NCI-H2107 treated with DMSO at 0.1 percent for 48 hours (cell line): ENCODE data around the gene SMS.
"Not testable (repeated sequence)": the region's sequence is repeated elsewhere in the genome, so short reads cannot be mapped to it uniquely, and the experiment has no call there.

Experiments
- DNase-seq: peaks from one replicate; lab custom pipeline; 2025; ENCODE audit not compliant: unreplicated experiment; lab: John Stamatoyannopoulos, UW

Gene SMS

GRCh38 chrX:21949689-21950088 is 9.2 kb downstream of the SMS start:
- DNase-seq, result no peak

- DNase-seq, result not testable (repeated sequence)
Observed at GRCh38 chrX:21950557-21950956, 10.0 kb downstream of the SMS start.

- DNase-seq, result no peak
Observed at GRCh38 chrX:21952624-21953023, 12.1 kb downstream of the SMS start.

DNA sequence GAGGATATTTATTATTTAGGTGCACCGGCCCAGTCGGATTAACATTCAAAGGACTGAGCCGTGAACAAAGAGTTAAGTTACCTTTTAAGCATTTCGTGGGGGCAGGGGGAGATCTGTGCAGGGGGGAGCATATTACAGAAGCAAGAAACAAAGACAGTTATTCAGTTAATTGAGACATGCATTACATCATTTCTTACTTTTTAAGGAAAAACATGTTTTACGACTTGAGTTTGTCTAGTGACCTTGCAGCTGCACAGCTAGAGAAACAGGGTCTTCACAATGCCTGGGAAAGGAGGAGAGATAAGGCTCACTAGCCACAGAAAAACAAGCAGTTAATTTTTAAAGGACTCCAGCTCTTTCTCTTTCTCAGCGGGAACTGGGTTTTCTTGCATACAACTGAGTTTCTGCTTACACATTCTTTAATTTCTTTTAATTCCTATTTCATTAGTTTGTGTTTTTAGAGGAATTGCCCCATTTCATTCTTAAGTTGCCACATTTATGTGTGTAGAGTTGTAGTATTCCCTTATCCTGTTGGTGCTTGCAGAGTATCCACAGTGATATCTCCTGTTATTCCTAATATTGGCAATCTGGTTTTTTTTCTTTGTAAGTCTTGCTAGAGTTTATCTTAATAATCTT is 12.8 kb downstream of the SMS start:
- DNase-seq, result not testable (repeated sequence)

DNA sequence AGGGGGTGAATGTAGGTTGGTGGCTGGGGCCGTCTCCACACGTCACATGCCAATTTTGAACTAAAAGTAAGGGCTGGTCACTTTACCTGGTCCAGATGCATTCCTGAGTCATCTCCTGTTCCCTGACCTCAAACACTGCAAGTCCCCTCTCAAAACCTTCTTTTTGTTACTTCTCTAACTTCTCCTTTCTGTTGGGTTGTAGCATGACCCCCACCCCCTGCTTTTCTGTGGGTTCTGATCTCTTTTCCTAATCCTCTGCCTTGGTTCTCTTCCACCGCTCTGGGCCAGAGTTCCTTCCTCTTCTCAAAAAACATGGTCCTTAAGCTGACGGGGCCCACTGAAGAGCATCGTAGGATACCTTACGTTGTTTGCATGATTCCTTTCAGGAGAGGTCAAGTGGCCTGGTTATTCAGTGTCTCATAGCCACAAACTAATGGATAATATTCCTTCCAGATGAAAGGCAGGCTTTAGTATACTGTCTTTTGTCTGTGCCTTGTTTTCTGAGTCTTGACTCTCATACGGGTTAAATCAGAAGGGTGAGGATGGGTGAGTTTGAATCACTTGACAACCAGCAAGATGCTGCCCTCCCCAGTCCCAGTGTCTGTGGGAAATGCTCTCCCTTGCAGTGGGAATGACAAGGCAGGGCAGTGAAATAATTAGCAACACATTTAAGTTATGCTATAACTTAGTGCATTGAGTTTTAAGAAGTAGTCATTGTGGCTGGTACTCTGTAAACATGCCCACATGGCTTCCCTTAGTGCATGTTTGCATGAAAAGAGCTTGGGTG is 15.1 kb downstream of the SMS start:
- DNase-seq, result no peak

DNA sequence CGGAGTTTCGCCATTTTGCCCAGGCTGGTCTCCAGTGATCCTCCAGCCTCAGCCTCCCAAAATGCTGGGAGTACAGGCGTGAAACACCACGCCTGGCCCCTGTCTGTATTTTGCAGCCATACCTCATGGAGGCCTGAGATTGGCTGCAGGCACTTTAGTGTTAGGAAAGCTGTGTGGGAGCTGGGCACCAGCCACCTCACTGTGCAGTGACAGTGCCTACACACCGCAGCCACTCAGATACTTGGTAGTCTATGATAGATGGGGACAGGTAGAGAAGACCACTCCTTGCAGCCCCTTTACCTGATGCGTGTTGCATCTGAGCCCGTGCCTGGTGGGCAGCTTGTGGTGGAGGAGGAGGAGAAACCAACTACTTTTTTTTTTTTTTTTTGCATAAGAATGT is 16.3 kb downstream of the SMS start:
- no peak for DNase-seq

DNA sequence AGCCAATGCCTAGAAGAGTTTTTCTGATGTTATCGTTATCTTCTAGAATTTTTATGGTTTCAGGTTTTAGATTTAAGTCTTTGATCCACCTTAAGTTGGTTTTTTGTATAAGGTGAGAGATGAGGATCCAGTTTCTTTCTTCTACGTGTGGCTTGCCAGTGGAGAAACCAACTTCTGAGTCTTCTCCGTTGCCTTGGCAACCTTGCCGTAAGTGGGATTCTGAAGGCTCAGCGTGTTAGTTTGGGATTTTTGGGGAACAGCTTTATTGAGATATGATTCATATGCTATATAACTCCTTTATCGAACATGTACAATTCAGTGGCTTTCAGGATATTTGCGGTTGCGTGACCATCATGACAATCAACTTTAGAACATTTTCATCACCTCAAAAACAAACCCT is 17.7 kb downstream of the SMS start:
- no peak for DNase-seq

GRCh38 chrX:21958916-21959315 is 18.4 kb downstream of the SMS start:
- no peak for DNase-seq

DNA sequence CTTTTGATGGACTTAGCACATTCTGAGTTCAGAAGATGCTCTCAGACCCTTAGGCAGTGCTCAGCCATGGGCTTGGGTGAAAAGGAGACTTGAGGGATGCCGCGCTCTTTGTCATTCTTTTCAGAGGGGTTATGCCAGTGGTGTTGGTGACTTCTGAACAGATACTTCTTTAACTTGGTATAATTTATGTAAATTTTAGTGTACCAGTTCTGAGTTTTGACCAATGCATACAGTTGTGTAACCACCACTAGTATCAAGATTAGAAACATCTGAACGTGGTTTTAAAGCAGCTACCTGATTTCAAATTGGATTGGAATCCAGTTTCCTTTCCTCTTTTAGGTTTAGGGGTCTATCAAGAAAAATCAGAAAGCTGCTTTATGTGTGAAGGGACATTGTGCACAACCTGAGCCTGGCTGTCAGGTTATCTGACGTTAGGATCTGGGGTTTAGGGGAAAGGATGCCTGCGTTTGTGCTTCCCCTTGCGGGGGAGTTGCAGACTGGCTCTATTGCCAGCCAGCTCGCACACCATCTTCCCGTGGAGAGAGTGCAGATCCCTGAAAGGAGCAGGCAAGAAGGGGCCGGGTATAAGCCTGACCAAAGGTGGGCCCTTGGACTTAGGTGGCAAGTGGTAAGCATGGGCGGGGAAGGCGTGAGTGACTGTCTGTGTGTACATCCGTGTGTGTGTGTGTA is 19.0 kb downstream of the SMS start:
- DNase-seq, result no peak

GRCh38 chrX:21960569-21961541 is 20.3 kb downstream of the SMS start:
- DNase-seq, result no peak

- no peak for DNase-seq
Observed at GRCh38 chrX:21962361-21962760, 21.9 kb downstream of the SMS start.

DNA sequence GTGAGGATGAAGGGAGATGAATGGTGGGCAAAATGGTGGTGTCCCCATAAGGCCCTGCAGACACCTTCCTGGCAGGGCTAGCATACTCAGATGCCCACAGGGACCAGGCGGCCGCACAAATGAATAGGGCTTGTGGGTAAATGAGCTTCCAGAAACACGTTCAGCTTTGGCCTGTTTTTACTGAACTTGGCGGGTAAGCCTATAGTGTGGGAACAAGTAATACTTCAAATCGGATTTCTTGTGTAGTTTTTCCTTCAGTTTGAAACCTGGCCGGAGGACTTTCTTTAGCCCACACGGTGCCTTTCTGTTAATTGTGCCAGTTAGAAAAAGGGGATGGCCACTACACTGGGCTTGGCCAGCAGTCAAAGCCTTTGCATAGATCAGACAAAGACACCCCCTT is 22.8 kb downstream of the SMS start:
- DNase-seq, result no peak

GRCh38 chrX:21963731-21964405 is 23.4 kb downstream of the SMS start:
- no peak for DNase-seq

GRCh38 chrX:21966866-21967265 is 26.4 kb downstream of the SMS start:
- DNase-seq, result no peak

GRCh38 chrX:21968333-21968732 is 27.8 kb downstream of the SMS start:
- no peak for DNase-seq

GRCh38 chrX:21970326-21970725 is 29.8 kb downstream of the SMS start:
- DNase-seq, result no peak

- DNase-seq, result no peak
Observed at GRCh38 chrX:21972046-21972445, 31.5 kb downstream of the SMS start.

GRCh38 chrX:21972721-21973120 is 32.2 kb downstream of the SMS start:
- DNase-seq, result no peak

DNA sequence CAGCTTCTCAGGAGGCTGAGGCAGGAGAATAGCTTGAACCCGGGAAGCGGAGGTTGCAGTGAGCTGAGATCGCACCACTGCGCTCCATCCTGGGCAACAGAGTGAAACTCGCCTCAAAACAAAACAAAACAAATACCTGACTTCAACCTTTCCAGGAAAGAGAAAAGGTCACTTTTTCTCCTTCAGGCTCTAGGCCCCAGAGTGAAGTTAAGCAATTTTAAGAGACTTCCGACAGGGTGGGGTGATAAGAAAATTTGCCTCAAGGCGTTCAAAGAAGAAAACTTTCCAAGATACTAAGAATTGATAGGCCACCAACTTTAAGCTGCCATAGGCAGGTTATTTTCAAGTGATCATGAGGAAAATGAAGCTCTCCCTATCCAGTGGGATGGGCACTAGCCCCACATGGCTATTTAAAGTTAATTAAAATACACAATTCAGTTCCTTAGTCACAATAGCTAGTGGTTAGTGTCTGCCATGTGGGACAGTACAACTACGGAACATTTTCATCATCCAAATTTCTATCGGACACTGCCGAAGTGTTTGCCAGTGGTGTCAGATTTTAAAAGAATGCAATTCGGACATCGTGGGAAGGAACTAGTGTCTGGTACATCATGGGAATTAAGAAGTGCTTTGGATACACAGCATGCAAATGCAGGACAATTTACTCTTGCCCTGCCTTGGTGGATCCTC is 33.0 kb downstream of the SMS start:
- DNase-seq, result no peak

DNA sequence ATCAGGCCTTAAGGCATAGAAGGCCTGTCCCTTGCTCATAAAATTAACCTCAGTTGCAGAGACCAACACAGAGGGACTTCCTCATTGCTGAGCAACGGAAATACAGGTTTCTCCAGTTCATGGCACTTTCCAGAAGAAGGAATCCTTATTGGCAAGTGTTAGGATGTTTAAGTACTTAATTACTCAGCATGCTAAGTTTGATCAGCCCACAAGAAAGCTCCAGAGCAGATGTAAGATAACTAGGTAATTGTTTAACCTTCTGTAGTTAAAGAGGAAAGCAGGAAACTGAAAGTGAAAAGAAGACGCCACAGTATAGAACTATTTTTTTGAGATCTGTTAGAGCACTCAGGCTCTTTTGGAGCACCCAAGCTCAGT is 33.5 kb downstream of the SMS start:
- no peak for DNase-seq
